HG02571 (cell line): ENCODE results near the gene PITPNM3.
"Not testable (repeated sequence)": the region's sequence is repeated elsewhere in the genome, so short reads cannot be mapped to it uniquely, and the experiment has no call there.

Source experiments
- ATAC-seq: cut with Tn5 transposase; IDR thresholded peaks from one replicate; pipeline ENCODE4 v1.9.1; 2021; ENCODE audit warnings: mild to moderate bottlenecking, moderate library complexity; ENCODE audit not compliant: unreplicated experiment

The PITPNM3 gene

DNA sequence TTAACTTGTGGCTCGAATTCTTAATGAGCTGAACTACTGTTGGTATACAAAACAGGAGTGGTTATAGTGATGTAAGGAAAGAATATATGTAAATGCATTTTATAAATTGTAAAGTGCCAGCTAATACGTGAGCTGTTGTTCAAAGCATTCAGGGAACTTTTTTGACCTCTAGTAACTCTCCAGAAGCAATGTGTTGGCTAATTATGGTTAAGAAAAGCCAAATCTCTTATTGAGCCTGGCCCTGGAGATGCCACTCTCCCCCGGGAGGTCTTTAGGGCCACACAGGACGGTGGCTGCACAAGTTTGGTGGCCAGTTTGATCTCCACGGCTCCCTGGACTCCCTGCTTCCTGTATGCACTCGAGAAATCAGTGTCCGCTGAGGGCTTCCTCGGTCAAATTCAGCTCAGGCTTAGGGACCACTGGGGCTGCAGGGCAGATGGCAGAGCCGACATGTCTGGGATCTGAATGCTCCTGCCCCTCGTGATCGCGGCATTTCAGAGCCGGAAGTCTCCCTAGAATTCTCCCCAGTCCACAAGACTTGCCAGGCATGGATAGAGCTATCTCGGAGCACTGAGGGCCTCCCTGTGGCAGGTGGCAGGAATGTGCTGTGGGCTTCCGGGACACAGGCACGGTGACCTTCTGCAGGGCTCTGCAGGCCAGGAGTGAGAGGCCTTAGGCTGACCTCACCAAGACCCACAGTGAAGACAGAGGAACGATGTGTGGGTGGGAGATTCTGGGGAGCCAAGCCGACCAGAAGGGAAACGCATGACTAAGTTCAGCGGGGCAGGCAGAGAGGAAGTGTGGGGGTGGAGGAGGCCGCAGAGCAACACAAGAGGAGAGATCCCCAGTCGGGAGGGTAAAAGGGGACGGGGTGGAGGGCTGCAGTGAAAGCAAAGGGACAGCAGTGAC lies 18.6 kb upstream of the PITPNM3 start:
- ATAC-seq: no peak

GRCh38 chr17:6573982-6574686 lies 17.8 kb upstream of the PITPNM3 start:
- no peak for ATAC-seq

GRCh38 chr17:6573495-6573894 lies 17.1 kb upstream of the PITPNM3 start:
- not testable (repeated sequence) for ATAC-seq

DNA sequence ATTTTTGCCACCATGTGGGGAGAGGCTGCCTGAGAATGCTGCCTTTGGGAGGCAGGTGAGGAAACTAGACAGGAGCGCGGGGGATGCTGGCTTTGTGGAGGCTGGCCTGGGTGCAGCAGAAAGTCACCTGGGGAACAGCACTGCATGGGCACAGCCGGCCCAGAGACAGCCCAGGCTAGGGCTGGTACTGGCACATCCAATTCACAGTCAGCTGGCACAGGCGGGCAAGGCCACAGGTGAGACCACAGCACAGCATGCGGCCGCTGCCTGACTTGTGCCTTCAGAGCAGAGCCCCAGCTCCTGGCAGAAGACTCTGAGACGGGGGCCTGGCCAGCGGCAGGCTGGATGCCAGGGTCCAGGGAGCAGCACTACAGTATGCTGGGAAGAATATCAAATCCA lies 16.6 kb upstream of the PITPNM3 start:
- ATAC-seq: no peak

GRCh38 chr17:6571452-6571781 lies 15.1 kb upstream of the PITPNM3 start:
- ATAC-seq: no peak

DNA sequence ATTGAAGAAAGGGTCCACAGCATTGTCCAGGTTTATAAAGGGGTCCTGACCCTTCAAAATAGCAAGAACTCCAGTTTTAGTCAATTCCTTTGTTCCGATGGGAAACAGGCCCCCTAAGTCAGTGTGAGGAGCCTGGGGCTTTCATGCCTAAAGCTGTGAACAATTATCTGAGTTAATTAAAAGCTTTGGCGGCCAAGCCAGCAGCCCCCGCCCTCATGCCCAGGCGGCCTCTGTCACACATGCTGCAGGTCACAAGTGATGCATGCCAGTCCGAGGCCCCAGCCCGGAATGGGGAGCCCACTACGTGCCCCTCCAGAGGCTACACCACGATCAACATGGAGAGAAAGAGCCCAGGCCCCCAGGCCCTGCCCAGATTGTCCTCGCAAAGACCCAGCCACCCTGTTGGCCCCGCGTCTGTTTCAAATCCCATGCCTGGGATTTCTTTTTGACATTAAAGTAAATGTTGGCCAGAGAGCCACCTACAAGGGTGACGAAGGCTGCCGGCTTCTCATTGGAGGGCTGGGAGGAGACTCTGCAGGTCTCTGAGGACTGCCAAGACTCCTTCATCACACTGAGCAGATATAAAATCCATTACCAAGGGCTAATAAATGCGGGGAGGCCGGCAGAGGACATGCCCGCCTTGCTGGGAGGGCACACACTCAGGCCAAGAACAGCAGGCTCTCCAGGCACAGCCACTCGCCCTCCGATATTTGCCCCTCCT lies 14.5 kb upstream of the PITPNM3 start:
- no peak for ATAC-seq

DNA sequence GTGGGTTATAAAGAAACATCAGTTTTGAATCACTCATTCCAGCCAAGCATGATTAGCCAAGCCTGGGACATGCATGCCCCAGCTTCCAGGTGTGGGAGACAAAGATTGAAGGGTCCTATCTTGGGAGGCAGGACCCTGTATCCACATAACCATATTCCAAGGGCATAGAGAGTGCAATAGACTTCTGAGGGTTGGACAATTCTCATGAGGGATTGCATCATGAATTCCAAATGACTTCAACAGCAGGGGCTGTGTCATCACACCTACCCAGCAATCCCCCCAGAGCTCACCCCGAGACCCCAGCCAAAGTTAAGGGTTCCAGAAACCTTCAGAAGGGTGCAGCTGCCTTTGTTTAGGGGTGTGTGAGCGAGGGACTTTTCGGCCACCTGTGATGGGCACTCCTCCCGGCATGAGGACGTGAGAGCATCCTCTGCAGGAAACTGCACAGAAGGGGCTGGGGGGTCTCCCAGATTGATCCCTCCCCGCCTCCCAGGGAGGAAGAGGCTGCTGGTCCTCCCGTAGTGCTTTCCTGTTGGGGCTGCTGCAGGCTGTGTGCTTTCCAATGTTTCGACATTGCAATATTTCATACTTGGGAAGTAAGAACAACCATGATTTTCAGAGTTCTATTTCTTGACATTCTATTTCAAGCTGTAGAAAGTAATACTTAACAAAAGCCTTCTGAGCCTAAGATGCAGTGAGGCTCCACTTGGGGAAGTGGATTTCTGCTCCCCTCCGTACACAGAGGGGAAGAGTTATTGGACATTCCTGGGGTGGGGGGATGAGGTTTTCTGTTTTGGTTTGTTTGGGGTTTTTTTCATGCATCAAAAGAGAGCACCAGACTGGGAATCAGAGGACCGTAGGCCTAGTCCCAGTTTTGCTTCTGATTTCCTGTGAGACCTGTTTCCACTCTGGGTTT lies 13.3 kb upstream of the PITPNM3 start:
- no peak for ATAC-seq

GRCh38 chr17:6568184-6568758 lies 11.9 kb upstream of the PITPNM3 start:
- ATAC-seq: no peak

GRCh38 chr17:6567528-6568183 lies 11.3 kb upstream of the PITPNM3 start:
- ATAC-seq: no peak

- ATAC-seq: no peak
Measured at GRCh38 chr17:6561446-6561845, 5.1 kb upstream of the PITPNM3 start.

- no peak for ATAC-seq
Measured at GRCh38 chr17:6560496-6560895, 4.1 kb upstream of the PITPNM3 start.

GRCh38 chr17:6559753-6560215 lies 3.4 kb upstream of the PITPNM3 start:
- ATAC-seq: no peak

GRCh38 chr17:6558932-6559752 lies 2.8 kb upstream of the PITPNM3 start:
- no peak for ATAC-seq

- ATAC-seq: no peak
Measured at GRCh38 chr17:6558276-6558675, 1.9 kb upstream of the PITPNM3 start.

- no peak for ATAC-seq
Measured at GRCh38 chr17:6557040-6557438, 684 bp upstream of the PITPNM3 start.

GRCh38 chr17:6555331-6556120 lies 829 bp downstream of the PITPNM3 start:
- ATAC-seq: no peak

DNA sequence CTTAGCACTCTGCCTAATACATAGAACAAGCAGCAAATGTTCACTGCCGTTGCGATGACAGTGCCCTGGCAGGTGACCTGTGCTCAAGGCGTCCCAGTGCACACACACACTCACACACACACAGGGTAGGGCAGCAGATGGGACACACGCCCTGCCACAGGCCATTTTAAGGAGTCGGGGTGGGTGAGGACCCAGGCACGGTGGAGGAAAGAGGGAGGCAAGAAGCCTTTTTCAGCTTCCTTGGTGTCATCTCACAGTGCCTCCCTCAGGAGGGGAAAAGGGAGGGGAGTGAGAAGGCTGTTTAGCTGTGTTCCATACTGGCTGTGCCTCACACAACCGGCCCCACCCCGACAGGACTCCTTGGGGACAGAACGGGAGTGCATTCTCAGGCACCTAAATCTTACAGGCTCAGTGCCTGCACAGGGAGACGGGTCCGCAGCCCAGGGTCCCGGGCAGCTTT lies 1.5 kb downstream of the PITPNM3 start:
- ATAC-seq: no peak

DNA sequence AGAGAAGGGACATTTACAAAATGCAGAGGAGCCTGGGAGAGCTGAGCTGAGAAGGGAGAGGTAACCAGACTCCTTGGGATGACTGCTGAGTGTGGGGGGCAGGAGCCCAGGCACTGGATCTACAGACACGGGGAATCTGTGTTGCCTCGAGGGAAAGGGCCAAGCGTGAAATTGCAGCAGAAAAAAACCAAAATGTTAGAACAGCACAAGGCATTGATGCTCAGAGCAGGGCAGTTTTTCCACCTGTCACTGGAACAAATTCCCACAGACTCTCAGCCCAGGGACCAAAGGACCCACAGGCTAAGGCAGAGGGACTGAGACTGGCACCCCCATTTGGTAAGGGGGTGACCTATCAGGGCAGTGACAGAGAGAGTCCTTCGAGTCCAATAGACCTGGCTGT lies 2.0 kb downstream of the PITPNM3 start:
- no peak for ATAC-seq
